NOMO-1 treated with DMSO at 0.1 percent for 48 hours (cell line): ENCODE measurements around the gene TMEM171.

ENCODE experiments used
- DNase-seq: peaks from one replicate; lab custom pipeline; 2025; ENCODE audit not compliant: unreplicated experiment; lab: John Stamatoyannopoulos, UW

TMEM171 gene

GRCh38 chr5:73120222-73121118 is at the start of gene TMEM171:
Gene TMEM171 (plus strand): TSS chr5:73120575. CDS start chr5:73123374, 2,799 bp downstream.
- DNase-seq: no peak

GRCh38 chr5:73081093-73081492 is 39.3 kb upstream of the TMEM171 start:
- no peak for DNase-seq

GRCh38 chr5:73088026-73088425 is 32.3 kb upstream of the TMEM171 start:
- no peak for DNase-seq

- no peak for DNase-seq
These were observed 26.4 kb upstream of the TMEM171 start for GRCh38 chr5:73093943-73094342.

- no peak for DNase-seq
These were observed 26.0 kb upstream of the TMEM171 start for GRCh38 chr5:73094415-73094814.

- DNase-seq: peak; percentile 7
These were observed 24.7 kb upstream of the TMEM171 start for GRCh38 chr5:73095564-73096238.

GRCh38 chr5:73096239-73096575 is 24.2 kb upstream of the TMEM171 start:
- DNase-seq: no peak

GRCh38 chr5:73097740-73098139 is 22.6 kb upstream of the TMEM171 start:
- no peak for DNase-seq

- no peak for DNase-seq
These were observed 20.3 kb upstream of the TMEM171 start for GRCh38 chr5:73100109-73100508.

- no peak for DNase-seq
These were observed 16.5 kb upstream of the TMEM171 start for GRCh38 chr5:73103870-73104299.

- DNase-seq: no peak
These were observed 16.0 kb upstream of the TMEM171 start for GRCh38 chr5:73104326-73104725.

GRCh38 chr5:73106335-73106734 is 14.0 kb upstream of the TMEM171 start:
- DNase-seq: no peak

GRCh38 chr5:73110190-73110589 is 10.2 kb upstream of the TMEM171 start:
- no peak for DNase-seq

- DNase-seq: no peak
These were observed 8.8 kb upstream of the TMEM171 start for GRCh38 chr5:73111536-73111935.

- DNase-seq: no peak
These were observed 8.0 kb upstream of the TMEM171 start for GRCh38 chr5:73112359-73112758.

GRCh38 chr5:73114044-73114688 is 6.2 kb upstream of the TMEM171 start:
- DNase-seq: no peak

GRCh38 chr5:73115399-73116051 is 4.8 kb upstream of the TMEM171 start:
- DNase-seq: no peak

- DNase-seq: no peak
These were observed 3.9 kb upstream of the TMEM171 start for GRCh38 chr5:73116506-73116905.

- no peak for DNase-seq
These were observed 3.2 kb upstream of the TMEM171 start for GRCh38 chr5:73117088-73117740.

GRCh38 chr5:73118391-73118973 is 1.9 kb upstream of the TMEM171 start:
- no peak for DNase-seq
